GM18520 (cell line): Measurements from ENCODE around the gene PIAS1.
"Not testable (repeated sequence)": the region's sequence is repeated elsewhere in the genome, so short reads cannot be mapped to it uniquely, and the experiment has no call there.

ENCODE experiments used
- ATAC-seq: cut with Tn5 transposase; IDR thresholded peaks from one replicate; pipeline ENCODE4 v1.9.1; 2021; ENCODE audit not compliant: unreplicated experiment

Gene PIAS1

GRCh38 chr15:68213991-68214837, 160.1 kb downstream of the PIAS1 start:
- ATAC-seq: no peak

DNA sequence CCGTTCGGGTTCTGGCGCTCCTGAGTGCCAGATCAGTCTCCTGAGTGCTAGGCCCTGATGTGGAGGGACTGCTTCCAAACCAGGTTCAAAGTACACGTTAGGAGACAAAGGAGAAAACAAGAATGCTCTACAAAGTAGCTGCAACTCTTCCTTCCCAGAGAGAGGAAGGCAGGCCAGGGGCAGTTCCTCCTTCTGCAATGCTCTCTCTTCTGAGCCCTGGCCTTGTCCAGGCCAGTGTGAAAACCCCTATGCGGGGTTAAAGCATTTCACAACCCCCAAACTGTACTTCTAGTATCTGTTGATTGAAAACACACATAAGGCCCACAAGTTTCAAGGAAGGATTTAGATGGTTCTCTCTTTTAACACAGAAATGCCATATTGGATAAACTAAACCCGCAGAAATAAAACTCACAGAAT, 160.7 kb downstream of the PIAS1 start:
- ATAC-seq: no peak

GRCh38 chr15:68217341-68217740, 163.2 kb downstream of the PIAS1 start:
- ATAC-seq: no peak

GRCh38 chr15:68218331-68218730, 164.2 kb downstream of the PIAS1 start:
- no peak for ATAC-seq

GRCh38 chr15:68218847-68219798, 165.0 kb downstream of the PIAS1 start:
- no peak for ATAC-seq

GRCh38 chr15:68220489-68220888, 166.4 kb downstream of the PIAS1 start:
- ATAC-seq: no peak

DNA sequence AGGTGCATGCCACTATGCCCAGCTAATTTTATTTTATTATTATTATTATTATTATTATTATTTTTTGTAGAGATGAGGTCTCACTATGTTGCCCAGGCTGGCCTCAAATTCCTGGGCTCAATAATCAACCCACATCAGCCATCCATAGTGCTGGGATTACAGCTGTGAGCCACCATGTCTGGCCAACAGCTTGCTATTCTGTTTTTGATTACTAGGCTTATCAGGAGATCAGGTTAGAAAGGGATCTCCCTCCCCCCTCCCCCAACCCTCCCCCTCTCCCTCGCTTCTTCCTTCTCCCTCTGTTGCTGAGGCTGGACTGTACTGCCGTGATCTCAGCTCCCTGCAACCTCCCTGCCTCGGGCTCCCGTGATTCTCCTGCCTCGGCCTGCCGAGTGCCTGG, 166.9 kb downstream of the PIAS1 start:
- no peak for ATAC-seq

DNA sequence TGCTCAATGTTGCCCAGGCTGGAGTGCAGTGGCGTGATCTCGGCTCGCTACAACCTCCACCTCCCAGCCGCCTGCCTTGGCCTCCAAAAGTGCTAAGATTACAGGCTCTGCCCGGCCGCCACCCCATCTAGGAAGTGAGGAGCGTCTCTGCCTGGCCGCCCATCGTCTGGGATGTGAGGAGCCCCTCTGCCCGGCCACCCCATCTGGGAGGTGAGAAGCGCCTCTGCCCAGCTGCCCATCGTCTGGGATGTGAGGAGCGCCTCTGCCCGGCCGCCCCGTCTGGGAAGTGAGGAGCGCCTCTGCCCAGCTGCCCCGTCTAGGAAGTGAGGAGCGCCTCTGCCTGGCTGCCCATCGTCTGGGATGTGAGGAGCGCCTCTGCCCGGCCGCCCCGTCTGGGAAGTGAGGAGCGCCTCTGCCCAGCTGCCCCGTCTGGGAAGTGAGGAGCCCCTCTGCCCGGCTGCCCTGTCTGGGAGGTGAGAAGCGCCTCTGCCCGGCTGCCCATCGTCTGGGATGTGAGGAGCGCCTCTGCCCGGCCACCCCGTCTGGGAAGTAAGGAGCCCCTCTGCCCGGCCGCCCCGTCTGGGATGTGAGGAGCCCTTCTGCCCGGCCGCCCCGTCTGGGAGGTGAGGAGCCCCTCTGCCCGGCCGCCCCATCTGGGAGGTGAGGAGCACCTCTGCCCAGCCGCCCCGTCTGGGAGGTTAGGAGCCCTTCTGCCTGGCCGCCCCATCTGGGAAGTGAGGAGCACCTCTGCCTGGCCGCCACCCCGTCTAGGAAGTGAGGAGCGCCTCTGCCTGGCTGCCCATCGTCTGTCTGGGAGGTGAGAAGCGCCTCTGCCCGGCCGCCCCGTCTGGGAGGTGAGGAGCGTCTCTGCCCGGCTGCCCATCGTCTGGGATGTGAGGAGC, 167.7 kb downstream of the PIAS1 start:
- ATAC-seq: not testable (repeated sequence)

GRCh38 chr15:68222432-68222743, 168.3 kb downstream of the PIAS1 start:
- ATAC-seq: not testable (repeated sequence)

GRCh38 chr15:68223171-68223570, 169.1 kb downstream of the PIAS1 start:
- ATAC-seq: no peak

DNA sequence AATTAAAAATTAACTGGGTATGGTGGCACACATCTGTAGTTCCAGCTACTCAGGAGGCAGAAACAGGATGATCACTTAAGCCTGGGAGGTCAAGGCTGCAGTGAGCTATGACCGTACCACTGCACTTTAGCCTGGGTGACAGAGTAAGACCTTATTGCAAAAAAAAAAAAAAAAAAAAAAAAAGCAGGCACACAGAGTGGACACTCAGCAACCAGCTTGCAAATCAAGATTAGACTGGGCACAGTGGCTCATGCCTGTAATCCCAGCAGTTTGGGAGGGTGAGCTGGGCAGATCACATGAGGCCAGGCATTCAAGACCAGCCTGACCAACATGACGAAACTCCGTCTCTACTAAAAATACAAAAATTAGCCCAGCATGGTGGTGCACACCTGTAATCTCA, 170.0 kb downstream of the PIAS1 start:
- no peak for ATAC-seq

- no peak for ATAC-seq
Observed at GRCh38 chr15:68224546-68225250, 170.6 kb downstream of the PIAS1 start.

DNA sequence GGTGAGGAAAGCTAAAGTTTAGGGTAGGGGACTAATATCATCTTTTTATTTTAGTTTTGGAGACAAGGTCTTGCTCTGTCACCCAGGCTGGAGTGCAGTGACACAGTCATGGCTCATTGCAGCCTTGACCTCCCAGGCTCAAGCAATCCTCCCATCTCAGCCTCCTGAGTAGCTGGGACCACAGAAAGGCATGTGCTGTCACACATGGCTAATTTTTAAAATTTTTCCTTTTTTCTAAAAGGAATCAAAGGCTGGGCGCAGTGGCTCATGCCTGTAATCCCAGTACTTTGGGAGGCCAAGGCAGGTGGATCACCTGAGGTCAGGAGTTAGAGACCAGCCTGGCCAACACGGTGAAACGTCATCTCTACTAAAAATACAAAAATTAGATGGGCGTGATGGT, 171.3 kb downstream of the PIAS1 start:
- not testable (repeated sequence) for ATAC-seq

DNA sequence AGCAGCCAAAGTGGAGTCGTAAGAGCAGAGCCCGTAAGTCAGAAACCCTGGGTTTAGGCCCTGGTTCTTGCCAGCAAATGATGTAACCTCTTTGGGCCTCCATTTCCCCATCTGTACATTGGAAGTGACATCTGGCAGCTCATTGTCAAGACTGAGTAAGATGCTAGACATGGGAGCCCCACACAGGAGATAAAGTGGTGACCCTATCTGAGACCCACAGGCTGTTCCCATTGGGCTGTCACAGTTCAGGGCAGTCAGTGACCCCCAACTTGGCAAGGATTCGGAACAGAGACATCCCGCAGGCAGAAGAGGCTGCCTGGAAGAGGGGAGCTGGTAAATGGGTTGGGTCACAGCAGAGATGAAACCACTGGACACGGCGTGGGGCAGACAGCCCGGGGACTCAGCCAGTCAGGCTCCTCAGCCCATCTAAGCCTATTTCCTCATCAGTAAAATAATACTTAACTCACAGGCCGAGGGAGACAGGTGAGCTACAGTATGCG, 173.6 kb downstream of the PIAS1 start:
- no peak for ATAC-seq

DNA sequence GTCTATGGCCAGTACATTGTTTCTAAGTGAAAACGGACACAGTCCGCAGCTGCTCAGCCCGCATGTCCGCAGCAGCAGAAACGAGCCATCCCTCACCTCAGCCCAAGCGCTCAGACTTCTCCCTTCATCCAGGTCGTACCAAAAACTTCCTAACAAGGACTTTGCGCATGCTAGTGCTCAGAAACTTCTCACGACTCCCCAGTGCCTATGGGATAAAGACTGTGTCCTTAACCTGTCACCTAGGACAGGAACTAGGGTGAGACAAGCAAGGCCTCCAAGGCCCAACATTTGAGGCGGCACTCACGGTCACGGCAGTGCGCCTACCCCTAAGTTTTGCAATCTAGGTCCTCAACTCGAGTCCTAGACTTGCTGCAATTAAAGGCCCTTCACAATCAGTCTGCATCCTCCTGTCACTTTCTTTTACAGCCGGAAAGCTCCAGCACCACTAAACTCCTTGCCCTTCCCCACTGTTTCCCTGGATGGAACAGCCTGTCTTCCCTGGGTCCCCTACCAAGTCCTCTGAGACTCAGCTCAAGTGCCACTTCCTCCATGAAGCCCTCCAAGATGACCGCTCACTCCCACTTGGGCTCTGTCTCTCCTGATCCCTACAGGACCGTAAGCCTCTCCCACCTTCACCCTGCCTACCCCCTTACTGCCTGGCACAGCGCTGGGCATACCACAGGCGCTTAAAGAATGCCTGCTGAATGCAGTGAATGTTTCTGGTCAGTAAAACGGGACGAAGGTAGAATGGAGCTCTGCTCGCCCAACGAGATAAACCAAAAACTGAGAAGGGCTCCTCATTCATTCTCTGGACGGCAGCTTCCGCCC, 174.2 kb downstream of the PIAS1 start:
- no peak for ATAC-seq

DNA sequence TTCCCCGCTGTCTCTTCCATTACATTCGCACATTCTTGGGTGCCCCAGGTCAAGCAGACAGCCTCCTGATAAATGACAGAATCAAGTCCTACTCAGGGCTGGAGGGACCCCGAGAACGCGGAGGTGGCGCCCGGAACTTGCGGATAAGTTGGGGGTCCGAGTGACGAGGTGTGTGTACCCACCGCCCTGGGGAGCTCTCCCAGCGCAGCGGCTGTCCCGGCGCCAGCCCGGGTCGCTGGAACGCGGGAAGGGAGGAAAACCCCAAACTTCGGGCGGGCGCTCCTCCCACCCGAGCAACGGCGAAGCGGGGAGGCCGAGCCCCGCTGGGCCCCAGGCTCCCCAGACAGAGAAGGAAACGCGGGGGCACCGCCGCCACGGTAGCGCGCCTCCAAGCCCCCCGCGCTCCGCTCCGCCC, 174.9 kb downstream of the PIAS1 start:
- ATAC-seq: no peak

- peak; percentile 64 for ATAC-seq
Observed at GRCh38 chr15:68229386-68230156, 175.5 kb downstream of the PIAS1 start, which contains the start of gene CLN6. Gene CLN6, minus strand, starts transcription at chr15:68229728. Its CDS starts 144 bp downstream, at chr15:68229584.
